HepG2 (cell line): ENCODE data around the gene COLEC12. TPM values are rescaled to one million over a fixed set of nuclear protein-coding genes. Genes with fewer than 3 reads are reported as not detected.

Source experiments
- ARID2 ChIP-seq: sonication (generic); formaldehyde crosslinking; IDR thresholded peaks from 2 replicates; pipeline ENCODE4 v1.8.1; 2022; ENCODE audit warnings: mild to moderate bottlenecking, missing genetic modification reagents, borderline replicate concordance
- CAMTA2 ChIP-seq: sonication (generic); formaldehyde crosslinking; IDR thresholded peaks from 2 replicates; pipeline ENCODE4 v1.4.0; 2020; ENCODE audit warnings: mild to moderate bottlenecking, missing genetic modification reagents, borderline replicate concordance
- DNMT1 ChIP-seq: sonication (generic); formaldehyde crosslinking; IDR thresholded peaks from 2 replicates; pipeline ENCODE4 v1.5.1; 2020; ENCODE audit warnings: mild to moderate bottlenecking, missing genetic modification reagents
- FOXO1 ChIP-seq: sonication (generic); formaldehyde crosslinking; IDR thresholded peaks from 2 replicates; pipeline ENCODE4 v1.4.0; 2020; ENCODE audit warnings: missing genetic modification reagents
- KMT2A ChIP-seq: sonication (generic); formaldehyde crosslinking; IDR thresholded peaks from 2 replicates; pipeline ENCODE4 v1.4.0; 2020; ENCODE audit warnings: missing genetic modification reagents
- PHF8 ChIP-seq: sonication (generic); formaldehyde crosslinking; IDR thresholded peaks from 2 replicates; pipeline ENCODE4 v1.5.0; 2020; ENCODE audit warnings: missing genetic modification reagents
- POLR2AphosphoS2 ChIP-seq: IDR thresholded peaks from 2 replicates; pipeline ENCODE4 v1.6.1; 2011; ENCODE audit warnings: low read depth, low read length, improper control_type of control experiment
- SPEN ChIP-seq: sonication (generic); formaldehyde crosslinking; IDR thresholded peaks from 2 replicates; pipeline ENCODE4 v1.5.1; 2020; ENCODE audit warnings: low read depth, mild to moderate bottlenecking, missing genetic modification reagents
- ZBTB7A ChIP-seq: sonication (generic); formaldehyde crosslinking; IDR thresholded peaks from 2 replicates; pipeline ENCODE4 v1.8.0; 2022; ENCODE audit warnings: mild to moderate bottlenecking, missing genetic modification reagents
- ZNF264 ChIP-seq: sonication (generic); formaldehyde crosslinking; IDR thresholded peaks from 2 replicates; pipeline ENCODE4 v1.4.0; 2020; ENCODE audit warnings: missing genetic modification reagents
- ZNF652 ChIP-seq: IDR thresholded peaks from 2 replicates; pipeline ENCODE4 v1.6.1; 2016; ENCODE audit warnings: low read depth, borderline replicate concordance
- ZNF678 ChIP-seq: sonication (generic); formaldehyde crosslinking; IDR thresholded peaks from 2 replicates; pipeline ENCODE4 v1.4.0; 2020; ENCODE audit warnings: mild to moderate bottlenecking, missing genetic modification reagents
- ZNF7 ChIP-seq: IDR thresholded peaks from 2 replicates; pipeline ENCODE4 v1.6.1; 2016; ENCODE audit warnings: missing biosample characterization, missing genetic modification reagents
- polyA plus RNA-seq, 8 experiments: library from polyadenylated mRNA; depleted of rRNA in 3 of 8; stranded (reverse) in 7 of 8; unstranded in 1 of 8; fragments of >200 nt; fragmentation: Illumina TruSeq in 4 of 8; extraction: Trizol in 4 of 8; gene quantifications; 2 replicates each; pipeline versions ENCODE4 v1.2.1 to v1.2.3, GENCODE V29; 2011 to 2016; ENCODE audit warnings: low read depth in 4 of 8, missing spikeins in 1 of 8, mixed read lengths in 1 of 8; ENCODE audit not compliant: insufficient read depth in 1 of 8
- total RNA-seq, 5 experiments: library from RNA; depleted of rRNA; stranded (reverse); fragments of >200 nt; fragmentation: Illumina TruSeq; extraction: Trizol; gene quantifications; 2 replicates each; pipeline ENCODE4 v1.2.3, GENCODE V29; 2016; ENCODE audit warnings: low read depth in 1 of 5
- TF ChIP-seq, protein P1 (sequence below): sonication (generic); formaldehyde crosslinking; IDR thresholded peaks from one replicate; pipeline ENCODE4 v1.5.1; 2020; ENCODE audit warnings: mild to moderate bottlenecking, missing genetic modification reagents; ENCODE audit errors: not compliant biosample characterization
- TF ChIP-seq, protein P2 (sequence below): sonication (generic); formaldehyde crosslinking; IDR thresholded peaks from 2 replicates; pipeline ENCODE4 v1.4.0; 2020; ENCODE audit warnings: mild to moderate bottlenecking, missing genetic modification reagents
- TF ChIP-seq, protein P3 (sequence below): sonication (generic); formaldehyde crosslinking; IDR thresholded peaks from 2 replicates; pipeline ENCODE4 v1.4.0; 2020; ENCODE audit warnings: missing genetic modification reagents
- TF ChIP-seq, protein P4 (sequence below): sonication (generic); formaldehyde crosslinking; IDR thresholded peaks from 2 replicates; pipeline ENCODE4 v1.4.0; 2020; ENCODE audit warnings: missing genetic modification reagents
- TF ChIP-seq, protein P5 (sequence below): IDR thresholded peaks from 2 replicates; pipeline ENCODE4 v1.6.1; 2016; ENCODE audit warnings: low read depth, borderline replicate concordance

Gene COLEC12
- total and polyA plus RNA-seq, 2 of the 13 experiments (the other 11 are each of a cell fraction or from before 2014, with no cell fraction given): 0.02 to 0.11 TPM

DNA sequence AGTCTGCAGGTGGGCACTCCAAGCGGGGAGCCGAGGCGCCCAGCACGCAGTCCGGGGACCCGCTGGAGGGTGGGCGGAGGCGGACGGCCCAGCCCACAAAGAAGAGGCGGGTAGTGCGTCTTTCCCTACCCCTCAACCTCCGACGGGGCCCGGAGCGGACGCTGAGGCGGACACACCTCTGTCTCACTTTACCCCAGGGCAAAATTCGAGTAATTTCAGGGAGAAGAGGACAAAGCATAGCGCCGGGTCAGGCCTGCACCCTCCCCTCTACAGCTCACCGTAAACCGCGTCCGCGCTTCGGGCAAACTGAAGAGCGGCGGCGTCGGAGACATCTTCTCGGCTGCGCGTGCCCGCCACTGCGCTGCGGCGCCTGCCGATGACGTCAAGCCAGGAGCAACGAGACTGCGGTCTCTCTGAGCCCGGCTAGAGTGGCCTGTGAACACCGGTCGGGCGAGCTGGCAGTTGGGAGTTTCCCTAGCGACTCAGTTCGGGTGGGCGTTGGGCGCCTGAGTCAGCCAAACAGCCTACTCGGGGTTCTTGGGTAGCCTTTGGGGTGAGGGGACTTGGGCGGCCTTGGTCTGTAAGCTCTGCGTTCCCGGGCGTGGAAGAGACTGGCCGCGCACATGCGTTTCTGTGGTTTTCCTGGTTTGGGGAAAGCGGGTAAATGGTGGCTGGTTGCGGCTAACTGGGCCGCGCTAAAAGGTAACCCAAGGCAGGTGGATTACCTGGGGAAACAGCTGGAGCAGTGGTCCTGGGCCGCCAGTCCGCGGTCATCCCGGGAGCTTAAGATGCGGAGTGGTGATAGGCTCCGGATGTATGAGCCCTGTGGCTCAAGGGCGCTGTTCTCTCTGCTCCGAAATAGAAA lies 232.6 kb downstream of the COLEC12 start, which contains the start of gene THOC1 (continued):
- TF ChIP-seq, protein P1, sequence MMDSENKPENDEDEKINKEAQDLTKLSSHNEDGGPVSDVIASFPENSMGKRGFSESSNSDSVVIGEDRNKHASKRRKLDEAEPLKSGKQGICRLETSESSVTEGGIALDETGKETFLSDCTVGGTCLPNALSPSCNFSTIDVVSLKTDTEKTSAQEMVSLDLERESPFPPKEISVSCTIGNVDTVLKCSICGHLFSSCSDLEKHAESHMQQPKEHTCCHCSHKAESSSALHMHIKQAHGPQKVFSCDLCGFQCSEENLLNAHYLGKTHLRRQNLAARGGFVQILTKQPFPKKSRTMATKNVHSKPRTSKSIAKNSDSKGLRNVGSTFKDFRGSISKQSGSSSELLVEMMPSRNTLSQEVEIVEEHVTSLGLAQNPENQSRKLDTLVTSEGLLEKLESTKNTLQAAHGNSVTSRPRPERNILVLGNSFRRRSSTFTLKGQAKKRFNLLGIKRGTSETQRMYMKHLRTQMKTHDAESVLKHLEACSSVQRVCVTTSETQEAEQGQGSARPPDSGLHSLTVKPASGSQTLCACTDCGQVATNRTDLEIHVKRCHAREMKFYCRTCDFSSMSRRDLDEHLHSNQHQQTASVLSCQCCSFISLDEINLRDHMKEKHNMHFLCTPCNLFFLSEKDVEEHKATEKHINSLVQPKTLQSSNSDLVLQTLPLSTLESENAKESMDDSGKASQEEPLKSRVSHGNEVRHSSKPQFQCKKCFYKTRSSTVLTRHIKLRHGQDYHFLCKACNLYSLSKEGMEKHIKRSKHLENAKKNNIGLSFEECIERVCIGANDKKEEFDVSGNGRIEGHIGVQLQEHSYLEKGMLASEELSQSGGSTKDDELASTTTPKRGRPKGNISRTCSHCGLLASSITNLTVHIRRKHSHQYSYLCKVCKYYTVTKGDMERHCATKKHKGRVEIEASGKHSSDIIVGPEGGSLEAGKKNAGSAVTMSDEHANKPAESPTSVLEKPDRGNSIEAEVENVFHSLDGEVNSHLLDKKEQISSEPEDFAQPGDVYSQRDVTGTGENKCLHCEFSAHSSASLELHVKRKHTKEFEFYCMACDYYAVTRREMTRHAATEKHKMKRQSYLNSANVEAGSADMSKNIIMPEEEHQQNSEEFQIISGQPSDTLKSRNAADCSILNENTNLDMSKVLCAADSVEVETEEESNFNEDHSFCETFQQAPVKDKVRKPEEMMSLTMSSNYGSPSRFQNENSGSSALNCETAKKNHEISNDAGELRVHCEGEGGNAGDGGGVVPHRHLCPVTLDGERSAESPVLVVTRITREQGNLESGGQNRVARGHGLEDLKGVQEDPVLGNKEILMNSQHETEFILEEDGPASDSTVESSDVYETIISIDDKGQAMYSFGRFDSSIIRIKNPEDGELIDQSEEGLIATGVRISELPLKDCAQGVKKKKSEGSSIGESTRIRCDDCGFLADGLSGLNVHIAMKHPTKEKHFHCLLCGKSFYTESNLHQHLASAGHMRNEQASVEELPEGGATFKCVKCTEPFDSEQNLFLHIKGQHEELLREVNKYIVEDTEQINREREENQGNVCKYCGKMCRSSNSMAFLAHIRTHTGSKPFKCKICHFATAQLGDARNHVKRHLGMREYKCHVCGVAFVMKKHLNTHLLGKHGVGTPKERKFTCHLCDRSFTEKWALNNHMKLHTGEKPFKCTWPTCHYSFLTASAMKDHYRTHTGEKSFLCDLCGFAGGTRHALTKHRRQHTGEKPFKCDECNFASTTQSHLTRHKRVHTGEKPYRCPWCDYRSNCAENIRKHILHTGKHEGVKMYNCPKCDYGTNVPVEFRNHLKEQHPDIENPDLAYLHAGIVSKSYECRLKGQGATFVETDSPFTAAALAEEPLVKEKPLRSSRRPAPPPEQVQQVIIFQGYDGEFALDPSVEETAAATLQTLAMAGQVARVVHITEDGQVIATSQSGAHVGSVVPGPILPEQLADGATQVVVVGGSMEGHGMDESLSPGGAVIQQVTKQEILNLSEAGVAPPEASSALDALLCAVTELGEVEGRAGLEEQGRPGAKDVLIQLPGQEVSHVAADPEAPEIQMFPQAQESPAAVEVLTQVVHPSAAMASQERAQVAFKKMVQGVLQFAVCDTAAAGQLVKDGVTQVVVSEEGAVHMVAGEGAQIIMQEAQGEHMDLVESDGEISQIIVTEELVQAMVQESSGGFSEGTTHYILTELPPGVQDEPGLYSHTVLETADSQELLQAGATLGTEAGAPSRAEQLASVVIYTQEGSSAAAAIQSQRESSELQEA: peak; percentile 36
- TF ChIP-seq DNMT1 (CRISPR knock-in tag): no peak
- no peak for TF ChIP-seq POLR2AphosphoS2
- TF ChIP-seq ZNF652: peak; percentile 57; the same call in 1 of the 2 replicates
- peak; percentile 98 for TF ChIP-seq KMT2A (CRISPR knock-in tag)
- TF ChIP-seq ZNF678: peak; percentile 79
- TF ChIP-seq, protein P2, sequence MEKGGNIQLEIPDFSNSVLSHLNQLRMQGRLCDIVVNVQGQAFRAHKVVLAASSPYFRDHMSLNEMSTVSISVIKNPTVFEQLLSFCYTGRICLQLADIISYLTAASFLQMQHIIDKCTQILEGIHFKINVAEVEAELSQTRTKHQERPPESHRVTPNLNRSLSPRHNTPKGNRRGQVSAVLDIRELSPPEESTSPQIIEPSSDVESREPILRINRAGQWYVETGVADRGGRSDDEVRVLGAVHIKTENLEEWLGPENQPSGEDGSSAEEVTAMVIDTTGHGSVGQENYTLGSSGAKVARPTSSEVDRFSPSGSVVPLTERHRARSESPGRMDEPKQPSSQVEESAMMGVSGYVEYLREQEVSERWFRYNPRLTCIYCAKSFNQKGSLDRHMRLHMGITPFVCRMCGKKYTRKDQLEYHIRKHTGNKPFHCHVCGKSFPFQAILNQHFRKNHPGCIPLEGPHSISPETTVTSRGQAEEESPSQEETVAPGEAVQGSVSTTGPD (CRISPR knock-in tag): no peak
- TF ChIP-seq PHF8: peak; percentile 99
- no peak; the same call in 1 of the 2 replicates for TF ChIP-seq ARID2
- TF ChIP-seq ZNF7 (CRISPR knock-in tag): no peak
- peak; percentile 38; the same call in 1 of the 2 replicates for TF ChIP-seq FOXO1 (CRISPR knock-in tag)
- TF ChIP-seq, protein P3, sequence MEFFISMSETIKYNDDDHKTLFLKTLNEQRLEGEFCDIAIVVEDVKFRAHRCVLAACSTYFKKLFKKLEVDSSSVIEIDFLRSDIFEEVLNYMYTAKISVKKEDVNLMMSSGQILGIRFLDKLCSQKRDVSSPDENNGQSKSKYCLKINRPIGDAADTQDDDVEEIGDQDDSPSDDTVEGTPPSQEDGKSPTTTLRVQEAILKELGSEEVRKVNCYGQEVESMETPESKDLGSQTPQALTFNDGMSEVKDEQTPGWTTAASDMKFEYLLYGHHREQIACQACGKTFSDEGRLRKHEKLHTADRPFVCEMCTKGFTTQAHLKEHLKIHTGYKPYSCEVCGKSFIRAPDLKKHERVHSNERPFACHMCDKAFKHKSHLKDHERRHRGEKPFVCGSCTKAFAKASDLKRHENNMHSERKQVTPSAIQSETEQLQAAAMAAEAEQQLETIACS (CRISPR knock-in tag): peak; percentile 100
- TF ChIP-seq, protein P4, sequence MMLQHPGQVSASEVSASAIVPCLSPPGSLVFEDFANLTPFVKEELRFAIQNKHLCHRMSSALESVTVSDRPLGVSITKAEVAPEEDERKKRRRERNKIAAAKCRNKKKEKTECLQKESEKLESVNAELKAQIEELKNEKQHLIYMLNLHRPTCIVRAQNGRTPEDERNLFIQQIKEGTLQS (CRISPR knock-in tag): peak; percentile 58
- TF ChIP-seq, protein P5, sequence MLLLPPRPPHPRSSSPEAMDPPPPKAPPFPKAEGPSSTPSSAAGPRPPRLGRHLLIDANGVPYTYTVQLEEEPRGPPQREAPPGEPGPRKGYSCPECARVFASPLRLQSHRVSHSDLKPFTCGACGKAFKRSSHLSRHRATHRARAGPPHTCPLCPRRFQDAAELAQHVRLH (CRISPR knock-in tag): peak; percentile 86; the same call in 1 of the 2 replicates
- TF ChIP-seq ZNF264: peak; percentile 42; the same call in 1 of the 2 replicates
- TF ChIP-seq SPEN (CRISPR knock-in tag): peak; percentile 93
- TF ChIP-seq ZBTB7A (CRISPR knock-in tag): peak; percentile 62; the same call in 1 of the 2 replicates
- no peak; the same call in 1 of the 2 replicates for TF ChIP-seq CAMTA2 (CRISPR knock-in tag)
